ENCODE results near the gene CREB3L1. TPM values are rescaled to one million over a fixed set of nuclear protein-coding genes. Genes with fewer than 3 reads are reported as not detected.

The CREB3L1 gene
- polyA plus RNA-seq, 1 experiment: 24.2 TPM

DNA sequence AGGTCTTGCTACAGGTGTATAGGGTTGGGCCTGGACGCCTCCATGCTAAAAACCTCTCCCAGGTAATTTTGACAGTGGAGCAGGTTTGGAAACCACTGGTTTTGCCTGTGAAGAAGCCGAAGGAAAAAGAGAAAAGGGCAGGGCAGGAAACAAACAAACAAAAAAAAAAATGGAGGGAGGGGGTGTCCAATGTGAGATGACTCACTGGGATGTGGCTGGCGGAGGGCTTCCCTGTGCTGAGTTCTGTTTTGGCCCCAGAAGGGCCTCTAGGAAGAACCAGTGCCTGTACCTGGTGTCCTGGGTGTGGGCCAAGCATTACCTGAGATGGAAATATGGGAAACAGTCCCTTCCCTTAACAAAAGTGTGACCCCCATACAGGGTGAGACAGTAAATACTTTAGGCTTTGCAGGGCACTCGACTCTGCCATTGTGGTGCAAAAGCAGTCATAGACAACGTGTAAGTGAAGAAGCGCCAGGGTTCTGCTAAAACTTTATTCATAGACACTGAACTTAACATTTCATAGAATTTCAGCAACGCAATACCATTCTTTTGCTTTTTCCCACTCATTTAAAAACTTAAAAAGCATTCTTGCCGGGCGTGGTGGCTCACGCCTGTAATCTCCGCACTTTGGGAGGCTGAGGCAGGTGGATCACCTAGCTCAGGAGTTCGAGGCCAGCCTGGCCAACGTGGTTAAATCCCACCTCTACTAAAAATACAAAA lies 60.3 kb downstream of the CREB3L1 start:
- Histone ChIP-seq H3K9me3 (ENCODE audit: control insufficient read depth, insufficient read depth, low read length) (no peaks in the 10 kb centered on the region), H3K4me3 (ENCODE audit: low read depth, low read length) (no peak overlapping the region), H3K27me3 (ENCODE audit: control insufficient read depth, insufficient read depth, low read length) (peaks cover 22% of the 10 kb centered on the region), H3K27ac (ENCODE audit: low read depth, low read length) (no peak overlapping the region)
- CTCF ChIA-PET: no interaction called here
- TF ChIP-seq CTCF (IDR thresholded peaks at IDR 0.05; ENCODE audit: low read depth, low read length): no peak
- no peak for DNase-seq (ENCODE audit: low read depth, low spot score)
- POLR2A ChIA-PET: no interaction called here

DNA sequence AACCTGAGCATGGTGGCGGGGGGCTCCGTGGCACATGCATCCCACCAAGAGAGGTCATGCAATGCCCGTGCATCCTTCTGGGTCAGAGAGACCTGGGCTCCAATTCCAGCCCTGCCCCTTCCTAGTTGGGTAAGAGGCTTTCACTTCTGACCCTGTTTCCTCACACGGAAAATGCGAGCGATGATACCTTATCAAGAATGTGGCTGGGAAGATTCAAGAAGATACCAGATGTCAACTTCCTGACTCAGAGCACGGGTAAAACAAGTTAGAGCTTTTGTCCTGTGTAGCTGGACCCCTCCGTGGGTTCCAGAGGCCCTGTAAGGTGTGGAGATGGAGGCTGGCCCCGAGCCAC lies 61.1 kb downstream of the CREB3L1 start:
- POLR2A ChIA-PET: no interaction called here

DNA sequence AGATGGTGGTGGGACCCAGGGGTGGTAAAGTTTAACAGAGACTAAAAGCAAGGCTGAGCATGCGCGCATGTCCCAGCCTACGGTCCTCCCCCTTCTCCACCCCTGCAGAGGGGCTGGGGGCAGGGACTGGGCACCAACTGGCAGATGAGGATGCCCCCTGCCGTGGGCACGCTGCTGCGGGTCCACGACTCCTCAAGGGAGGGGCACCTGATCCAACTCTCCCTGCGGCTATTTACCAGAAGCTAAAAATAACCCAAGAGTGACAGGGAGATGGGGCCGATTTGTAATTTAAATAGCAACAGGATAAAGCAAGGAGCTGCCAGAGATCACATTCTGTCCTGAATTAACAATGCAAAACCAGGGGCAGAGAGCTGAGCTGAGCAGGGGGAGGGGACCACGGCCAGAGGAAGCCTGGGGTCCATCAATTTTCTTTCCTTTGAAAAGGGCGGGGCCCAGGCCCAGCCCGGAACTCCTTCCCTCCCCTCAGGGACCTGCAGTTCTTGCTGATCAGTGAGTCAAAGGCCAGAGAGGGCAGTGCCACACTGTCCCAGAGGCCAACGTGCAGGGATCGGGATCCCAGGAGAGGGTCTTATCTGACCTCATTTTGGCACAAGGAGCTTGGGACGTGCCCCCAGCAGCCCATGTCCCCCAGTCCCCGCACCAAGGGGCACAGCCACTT lies 61.7 kb downstream of the CREB3L1 start:
- H3K27me3 ChIP-seq (ENCODE audit: control insufficient read depth, insufficient read depth, low read length): peaks cover 13% of the 10 kb centered on the region
- no peak for TF ChIP-seq CTCF (IDR thresholded peaks at IDR 0.05; ENCODE audit: low read depth, low read length)
- H3K27ac ChIP-seq (ENCODE audit: low read depth, low read length): no peak overlapping the region
- no peaks in the 10 kb centered on the region for H3K9me3 ChIP-seq (ENCODE audit: control insufficient read depth, insufficient read depth, low read length)
- H3K4me3 ChIP-seq (ENCODE audit: low read depth, low read length): no peak overlapping the region
- no peak for DNase-seq (ENCODE audit: low read depth, low spot score)
- CTCF ChIA-PET: interaction anchor here (1.3 to 2.0 kb wide), 2 partner anchors 8 to 100 kb away, joined by 5 to 7 read pairs; partner anchors contain the start of gene DGKZ
- POLR2A ChIA-PET: no interaction called here

More for the DNA sequence above, 61.1 kb downstream of the CREB3L1 start:
- peaks cover 18% of the 10 kb centered on the region for H3K27me3 ChIP-seq (ENCODE audit: control insufficient read depth, insufficient read depth, low read length)
- TF ChIP-seq CTCF (IDR thresholded peaks at IDR 0.05; ENCODE audit: low read depth, low read length): no peak
- no peaks in the 10 kb centered on the region for H3K9me3 ChIP-seq (ENCODE audit: control insufficient read depth, insufficient read depth, low read length)
- no peak overlapping the region for H3K27ac ChIP-seq (ENCODE audit: low read depth, low read length)
- no peak for DNase-seq (ENCODE audit: low read depth, low spot score)
- CTCF ChIA-PET: interaction anchor here (1.3 kb wide), 1 partner anchor 9 kb away, joined by 5 read pairs; the partner anchor contains the start of gene DGKZ
- no peak overlapping the region for H3K4me3 ChIP-seq (ENCODE audit: low read depth, low read length)

GRCh38 chr11:46339816-46340215 lies 62.4 kb downstream of the CREB3L1 start:
- no peak for DNase-seq (ENCODE audit: low read depth, low spot score)

More at GRCh38 chr11:46339816-46340215, 62.4 kb downstream of the CREB3L1 start:
- no peaks in the 10 kb centered on the region for H3K9me3 ChIP-seq (ENCODE audit: control insufficient read depth, insufficient read depth, low read length)
- H3K27ac ChIP-seq (ENCODE audit: low read depth, low read length): no peak overlapping the region
- TF ChIP-seq CTCF (IDR thresholded peaks at IDR 0.05; ENCODE audit: low read depth, low read length): no peak
- ChIA-PET POLR2A (no interaction called here), CTCF (interaction anchor here (0.6 to 2.0 kb wide), 3 partner anchors 8 to 300 kb away, joined by 3 to 7 read pairs (median 5); partner anchors contain the start of gene DGKZ)
- no peak overlapping the region for H3K4me3 ChIP-seq (ENCODE audit: low read depth, low read length)
- peaks cover 8% of the 10 kb centered on the region for H3K27me3 ChIP-seq (ENCODE audit: control insufficient read depth, insufficient read depth, low read length)
